HUES48 (cell line): ENCODE results near the gene SHCBP1L.

ENCODE experiments used
- H3K27ac ChIP-seq: one replicate; pipeline ENCODE4 v1.7.0; 2013; ENCODE audit warnings: low read depth, low read length, inconsistent platforms
- H3K27me3 ChIP-seq: 2 replicates; pipeline ENCODE4 v1.6.1; 2013; ENCODE audit warnings: mild to moderate bottlenecking, low read length; ENCODE audit not compliant: control insufficient read depth, insufficient read depth
- H3K36me3 ChIP-seq: 2 replicates; pipeline ENCODE4 v1.6.1; 2013; ENCODE audit warnings: low read length; ENCODE audit not compliant: control insufficient read depth, insufficient read depth
- H3K4me1 ChIP-seq: 2 replicates; pipeline ENCODE4 v1.6.1; 2013; ENCODE audit warnings: mild to moderate bottlenecking, low read length; ENCODE audit not compliant: control insufficient read depth, insufficient read depth
- H3K4me3 ChIP-seq: 2 replicates; pipeline ENCODE4 v1.5.1; 2013; ENCODE audit warnings: mild to moderate bottlenecking, low read depth, low read length
- H3K9ac ChIP-seq: 2 replicates; pipeline ENCODE4 v1.6.1; 2013; ENCODE audit warnings: mild to moderate bottlenecking, low read depth, low read length, moderate library complexity
- H3K9me3 ChIP-seq: 2 replicates; pipeline ENCODE4 v1.6.1; 2013; ENCODE audit warnings: low read length; ENCODE audit not compliant: control insufficient read depth, insufficient read depth

SHCBP1L gene

DNA sequence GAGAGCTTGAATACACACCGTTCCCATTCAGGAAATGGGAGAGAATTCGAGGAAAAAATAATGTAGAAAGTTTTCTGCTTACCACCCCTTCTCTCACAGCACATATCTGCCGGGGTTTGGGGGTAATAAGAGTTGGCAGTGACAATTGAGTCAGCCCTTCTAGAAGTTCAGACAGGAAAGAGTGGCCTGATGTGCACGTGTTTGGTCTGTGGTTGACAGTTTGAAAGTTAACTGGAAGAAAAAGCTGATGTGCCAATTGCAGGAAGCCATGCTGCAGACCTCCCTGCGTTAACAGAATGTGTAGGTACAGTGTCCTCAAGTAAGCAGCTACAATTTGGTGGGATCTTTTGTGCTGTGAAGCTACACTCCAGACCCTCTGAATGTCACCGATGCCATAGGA, 63.0 kb downstream of the SHCBP1L start:
- Histone ChIP-seq H3K9me3 (no peaks in the 10 kb centered on the region), H3K4me1 (0 out of 2 replicates have a peak, but pooled peaks cover 4% of the 10 kb centered on the region), H3K9ac (no peak overlapping the region), H3K27ac (no peak overlapping the region), H3K4me3 (no peak overlapping the region), H3K27me3 (no peaks in the 10 kb centered on the region), H3K36me3 (peaks cover 42% of the 10 kb centered on the region)

DNA sequence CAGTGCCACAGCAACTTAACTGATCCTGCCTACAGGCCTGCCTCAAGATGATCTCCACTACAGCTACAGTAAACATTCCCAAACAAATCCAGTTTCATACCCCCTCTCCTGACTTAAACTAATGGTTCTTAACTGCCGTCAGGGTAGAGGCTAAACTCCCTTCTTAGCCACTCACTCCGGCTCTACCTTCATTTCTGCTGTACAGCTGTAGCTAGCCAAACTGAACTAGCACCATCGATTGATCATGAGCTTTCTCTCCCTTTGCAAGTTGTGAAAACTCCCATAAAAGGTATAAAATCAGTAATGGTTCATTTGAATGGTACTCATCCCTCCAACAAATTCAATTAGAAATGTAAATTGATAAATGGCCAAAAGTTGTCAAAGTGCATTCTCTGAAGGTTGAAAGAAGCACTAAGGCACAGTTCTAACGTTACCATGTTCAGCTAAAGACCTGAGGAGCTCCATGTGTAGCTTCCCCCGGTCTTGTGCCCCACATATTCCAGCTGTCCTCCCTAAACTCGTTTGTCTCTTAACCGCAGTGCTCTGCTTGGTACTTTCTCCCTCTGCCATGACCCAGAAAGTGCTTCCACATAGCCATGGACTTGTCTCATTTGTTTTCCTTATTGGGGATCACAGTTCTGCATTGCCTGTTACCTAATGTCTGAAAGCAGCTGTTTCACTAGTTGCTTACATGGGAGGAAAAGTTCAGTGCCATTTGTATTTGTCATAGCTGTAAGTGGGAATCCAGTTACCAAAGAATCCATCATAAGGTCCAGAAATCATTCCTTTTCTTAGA, 64.0 kb downstream of the SHCBP1L start:
- H3K36me3 ChIP-seq, result peaks cover 52% of the 10 kb centered on the region
- H3K4me3 ChIP-seq, result no peak overlapping the region
- no peaks in the 10 kb centered on the region for H3K9me3 ChIP-seq
- H3K27me3 ChIP-seq, result no peaks in the 10 kb centered on the region
- no peak overlapping the region for H3K27ac ChIP-seq
- H3K9ac ChIP-seq, result no peak overlapping the region
- 0 out of 2 replicates have a peak, but pooled peaks cover 4% of the 10 kb centered on the region for H3K4me1 ChIP-seq

DNA sequence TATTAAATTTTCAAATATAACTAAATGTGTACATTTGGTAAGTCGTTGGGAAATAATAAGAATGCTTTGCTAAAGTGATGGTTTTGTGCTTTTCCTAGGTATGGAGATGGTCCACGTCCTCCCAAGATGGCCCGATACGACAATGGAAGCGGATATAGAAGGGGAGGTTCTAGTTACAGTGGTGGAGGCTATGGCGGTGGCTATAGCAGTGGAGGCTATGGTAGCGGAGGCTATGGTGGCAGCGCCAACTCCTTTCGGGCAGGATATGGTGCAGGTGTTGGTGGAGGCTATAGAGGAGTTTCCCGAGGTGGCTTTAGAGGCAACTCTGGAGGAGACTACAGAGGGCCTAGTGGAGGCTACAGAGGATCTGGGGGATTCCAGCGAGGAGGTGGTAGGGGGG, 66.0 kb downstream of the SHCBP1L start:
- Histone ChIP-seq H3K9ac (no peak overlapping the region), H3K4me1 (0 out of 2 replicates have a peak, but pooled peaks cover 4% of the 10 kb centered on the region), H3K27ac (no peak overlapping the region), H3K36me3 (peaks cover 71% of the 10 kb centered on the region), H3K9me3 (no peaks in the 10 kb centered on the region), H3K27me3 (no peaks in the 10 kb centered on the region), H3K4me3 (no peak overlapping the region)

DNA sequence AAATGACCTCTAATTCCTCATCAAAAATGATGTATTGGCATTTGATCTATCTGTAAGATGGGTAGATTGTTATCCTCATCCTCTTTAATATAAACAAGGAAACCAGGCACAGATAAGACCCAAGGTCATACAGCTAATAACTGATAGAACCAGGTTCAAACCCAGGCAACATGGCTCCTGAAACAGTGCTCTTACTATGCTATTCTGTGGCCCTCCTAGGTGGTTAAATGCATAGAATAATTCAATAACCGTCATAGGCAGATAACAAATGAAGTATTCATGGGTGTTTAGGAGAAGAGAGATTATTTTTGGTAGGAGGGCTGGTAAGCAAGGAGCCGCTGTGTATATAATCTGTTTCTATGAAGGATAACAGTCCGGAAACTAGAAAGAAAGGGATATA, 67.4 kb downstream of the SHCBP1L start:
- no peaks in the 10 kb centered on the region for H3K4me1 ChIP-seq
- no peak overlapping the region for H3K4me3 ChIP-seq
- no peaks in the 10 kb centered on the region for H3K9me3 ChIP-seq
- H3K9ac ChIP-seq, result no peak overlapping the region
- peaks cover 85% of the 10 kb centered on the region for H3K36me3 ChIP-seq
- H3K27ac ChIP-seq, result no peak overlapping the region
- H3K27me3 ChIP-seq, result no peaks in the 10 kb centered on the region

DNA sequence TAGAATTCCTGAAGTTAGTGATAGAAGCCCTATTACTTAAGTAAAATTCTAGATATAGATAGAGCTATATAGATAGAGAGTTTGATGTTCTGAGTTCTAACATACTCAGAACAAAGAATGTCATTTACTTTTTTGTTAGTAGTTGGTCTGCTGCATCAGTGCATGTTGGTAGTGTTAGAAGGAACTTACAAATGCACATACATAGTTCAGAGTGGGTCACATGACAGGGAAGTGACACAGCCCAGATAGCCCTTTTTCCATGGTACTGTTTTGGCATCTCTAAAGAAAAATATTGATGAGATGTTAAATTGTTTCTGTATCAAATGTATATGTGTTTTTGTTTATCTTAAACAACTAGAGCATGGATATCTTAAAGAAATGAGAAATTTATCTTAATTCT, 68.1 kb downstream of the SHCBP1L start:
- H3K36me3 ChIP-seq, result peaks cover 92% of the 10 kb centered on the region
- H3K4me3 ChIP-seq, result no peak overlapping the region
- H3K4me1 ChIP-seq, result no peaks in the 10 kb centered on the region
- H3K27ac ChIP-seq, result no peak overlapping the region
- H3K27me3 ChIP-seq, result no peaks in the 10 kb centered on the region
- H3K9me3 ChIP-seq, result no peaks in the 10 kb centered on the region
- no peak overlapping the region for H3K9ac ChIP-seq

DNA sequence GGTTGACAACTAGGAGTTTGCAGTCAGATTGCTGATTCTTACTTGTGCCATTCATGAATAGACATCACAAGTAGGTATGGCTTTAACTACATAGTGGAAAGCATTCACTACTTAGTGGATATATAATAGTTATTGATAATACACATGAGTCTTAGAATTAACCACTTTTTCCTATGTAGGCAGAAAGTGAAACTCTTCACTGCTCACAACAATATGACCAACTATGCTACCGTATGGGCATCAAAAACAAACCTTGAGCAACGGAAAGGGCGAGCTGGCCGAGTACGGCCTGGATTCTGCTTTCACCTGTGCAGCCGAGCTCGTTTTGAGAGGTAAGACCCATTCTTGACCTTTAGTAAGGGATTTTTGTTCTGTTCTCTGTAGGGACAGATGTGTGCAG, 75.1 kb downstream of the SHCBP1L start:
- Histone ChIP-seq H3K4me1 (no peaks in the 10 kb centered on the region), H3K9ac (no peak overlapping the region), H3K4me3 (no peak overlapping the region), H3K36me3 (peaks cover 99% of the 10 kb centered on the region), H3K27me3 (no peaks in the 10 kb centered on the region), H3K27ac (no peak overlapping the region), H3K9me3 (no peaks in the 10 kb centered on the region)

DNA sequence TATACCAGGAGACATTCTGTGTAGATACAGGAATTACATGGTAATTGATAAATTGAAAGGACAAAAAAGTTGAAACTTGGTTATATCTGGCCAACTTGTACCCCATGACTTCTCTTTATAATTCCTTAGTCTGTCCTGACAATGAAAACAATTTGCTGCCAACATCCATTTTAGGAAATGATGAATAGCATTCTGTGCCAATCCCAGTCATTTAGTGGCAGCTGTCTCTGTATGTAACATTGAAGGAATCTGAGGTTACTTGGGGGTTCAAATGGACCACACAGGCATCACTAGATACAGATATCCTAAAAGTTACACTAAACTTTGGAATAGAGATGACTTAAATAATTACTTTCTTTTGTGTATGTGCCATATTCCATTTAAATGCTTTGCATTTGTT, 75.6 kb downstream of the SHCBP1L start:
- Histone ChIP-seq H3K9me3 (no peaks in the 10 kb centered on the region), H3K36me3 (peaks cover 100% of the 10 kb centered on the region), H3K4me1 (no peaks in the 10 kb centered on the region), H3K27me3 (no peaks in the 10 kb centered on the region), H3K27ac (no peak overlapping the region), H3K9ac (no peak overlapping the region), H3K4me3 (no peak overlapping the region)

DNA sequence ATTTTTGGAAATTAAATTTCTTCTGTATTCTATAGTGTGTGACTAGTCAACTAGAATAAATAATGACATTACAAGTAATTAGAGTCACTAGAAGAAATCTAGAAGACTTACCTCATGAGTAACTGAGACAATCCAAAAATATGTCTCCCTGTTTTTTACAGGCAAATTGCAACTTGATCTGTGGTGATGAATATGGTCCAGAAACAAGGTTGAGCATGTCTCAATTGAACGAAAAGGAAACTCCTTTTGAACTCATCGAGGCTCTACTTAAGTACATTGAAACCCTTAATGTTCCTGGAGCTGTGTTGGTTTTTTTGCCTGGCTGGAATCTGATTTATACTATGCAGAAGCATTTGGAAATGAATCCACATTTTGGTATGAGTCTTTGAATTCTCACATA, 77.1 kb downstream of the SHCBP1L start:
- Histone ChIP-seq H3K27me3 (no peaks in the 10 kb centered on the region), H3K4me3 (no peak overlapping the region), H3K27ac (no peak overlapping the region), H3K9ac (no peak overlapping the region), H3K4me1 (no peaks in the 10 kb centered on the region), H3K9me3 (no peaks in the 10 kb centered on the region), H3K36me3 (peaks cover 100% of the 10 kb centered on the region)

DNA sequence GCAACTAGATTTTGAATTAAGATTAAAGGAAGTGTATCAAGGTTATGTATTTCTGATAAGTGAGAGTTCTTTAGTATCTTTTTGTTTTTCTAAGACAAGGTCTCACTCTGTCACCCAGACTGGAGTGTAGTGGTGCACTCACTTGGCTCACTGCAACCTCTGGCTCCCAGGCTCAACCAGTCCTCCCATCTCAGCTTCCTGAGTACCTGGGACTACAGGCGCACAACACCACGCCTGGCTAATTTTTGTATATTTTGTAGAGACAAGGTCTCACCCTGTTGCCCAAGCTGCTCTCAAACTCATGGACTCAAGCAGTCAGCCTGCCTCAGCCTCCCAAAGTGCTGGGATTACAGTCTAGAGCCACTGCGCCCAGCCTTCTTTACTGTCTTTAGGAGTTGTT, 80.1 kb downstream of the SHCBP1L start:
- Histone ChIP-seq H3K4me1 (no peaks in the 10 kb centered on the region), H3K27me3 (no peaks in the 10 kb centered on the region), H3K9me3 (no peaks in the 10 kb centered on the region), H3K36me3 (peaks cover 100% of the 10 kb centered on the region), H3K27ac (no peak overlapping the region), H3K4me3 (no peak overlapping the region), H3K9ac (no peak overlapping the region)

DNA sequence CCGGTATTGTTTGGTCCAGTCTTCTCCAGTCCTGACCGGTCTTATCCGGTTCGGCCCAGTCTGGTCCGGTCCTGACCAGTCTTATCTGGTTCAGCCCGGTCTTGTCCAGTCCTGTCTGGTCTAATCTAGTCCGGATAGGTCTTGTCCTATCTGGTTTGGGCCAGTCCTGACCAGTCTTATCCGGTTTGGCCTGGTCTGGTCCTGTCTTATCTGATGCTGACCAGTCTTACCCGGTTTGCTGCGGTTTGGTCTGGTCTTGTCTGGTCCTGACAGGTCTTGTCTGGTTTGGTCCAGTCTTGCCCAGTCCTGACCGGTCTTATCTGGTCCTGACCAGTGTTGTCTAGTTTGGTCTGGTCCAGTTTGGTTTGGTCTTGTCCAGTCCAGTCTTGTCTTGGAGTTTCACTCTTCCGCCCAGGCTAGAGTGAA, 83.7 kb downstream of the SHCBP1L start:
- Histone ChIP-seq H3K36me3 (peaks cover 100% of the 10 kb centered on the region), H3K9ac (peak overlapping the region; percentile 50; the same call in 1 of the 2 replicates), H3K27ac (peak overlapping the region; percentile 66)

DNA sequence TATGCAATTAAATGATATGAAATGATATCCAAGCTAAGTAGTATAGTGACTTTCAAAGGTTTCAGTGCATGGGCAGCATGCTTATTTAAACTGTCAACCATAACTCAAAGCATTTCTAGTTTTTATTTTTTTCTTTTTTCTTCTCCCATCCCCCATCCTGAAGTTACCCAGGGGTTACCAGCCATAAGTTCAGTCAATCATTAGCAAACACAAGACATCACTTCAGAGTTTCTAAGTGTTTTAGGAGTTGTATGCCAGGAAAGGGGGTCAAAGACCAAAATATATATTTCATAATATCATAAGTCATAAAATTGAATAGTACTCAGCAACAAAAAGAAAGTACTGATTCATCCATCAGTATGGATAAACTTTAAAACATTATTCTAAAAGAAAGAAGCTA, 85.1 kb downstream of the SHCBP1L start:
- Histone ChIP-seq H3K27ac (no peak overlapping the region), H3K27me3 (no peaks in the 10 kb centered on the region), H3K9me3 (no peaks in the 10 kb centered on the region), H3K4me3 (no peak overlapping the region), H3K9ac (no peak overlapping the region), H3K4me1 (no peaks in the 10 kb centered on the region), H3K36me3 (peaks cover 100% of the 10 kb centered on the region)

More for the DNA sequence above, 83.7 kb downstream of the SHCBP1L start:
- Histone ChIP-seq H3K4me3 (no peak overlapping the region), H3K27me3 (no peaks in the 10 kb centered on the region), H3K9me3 (no peaks in the 10 kb centered on the region), H3K4me1 (no peaks in the 10 kb centered on the region)
